ENCODE results near the gene STON2.

DNA sequence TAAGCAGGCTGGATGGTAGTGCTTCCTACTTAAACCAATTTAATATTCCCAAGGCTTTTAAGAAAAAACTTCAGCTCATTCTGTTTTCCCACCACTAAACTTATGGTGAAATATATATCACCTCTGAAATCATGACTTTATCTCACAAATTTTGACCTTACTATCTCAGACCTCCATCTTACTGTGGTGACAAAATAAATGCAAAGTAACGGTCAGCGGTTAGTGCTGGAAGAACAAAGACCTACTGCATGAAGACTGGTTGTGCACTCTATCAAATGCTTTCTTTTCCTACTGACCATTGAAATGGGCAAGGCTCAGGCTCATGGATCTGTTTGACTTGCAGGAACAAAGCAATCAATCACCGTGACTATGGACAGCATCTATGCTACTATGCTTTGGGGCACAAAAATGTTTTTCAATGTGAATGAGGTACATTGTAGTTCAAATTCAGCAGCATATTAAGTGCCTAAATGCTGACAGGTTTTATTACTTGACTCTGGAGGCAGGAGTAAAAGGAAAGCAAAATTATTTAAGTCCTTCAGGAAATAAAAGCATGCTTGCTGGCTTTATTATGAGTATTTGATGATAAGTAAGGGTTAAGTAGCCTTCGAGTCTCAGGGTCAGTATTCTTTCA is 136.2 kb downstream of the STON2 start:
- TF ChIP-seq, protein P1, sequence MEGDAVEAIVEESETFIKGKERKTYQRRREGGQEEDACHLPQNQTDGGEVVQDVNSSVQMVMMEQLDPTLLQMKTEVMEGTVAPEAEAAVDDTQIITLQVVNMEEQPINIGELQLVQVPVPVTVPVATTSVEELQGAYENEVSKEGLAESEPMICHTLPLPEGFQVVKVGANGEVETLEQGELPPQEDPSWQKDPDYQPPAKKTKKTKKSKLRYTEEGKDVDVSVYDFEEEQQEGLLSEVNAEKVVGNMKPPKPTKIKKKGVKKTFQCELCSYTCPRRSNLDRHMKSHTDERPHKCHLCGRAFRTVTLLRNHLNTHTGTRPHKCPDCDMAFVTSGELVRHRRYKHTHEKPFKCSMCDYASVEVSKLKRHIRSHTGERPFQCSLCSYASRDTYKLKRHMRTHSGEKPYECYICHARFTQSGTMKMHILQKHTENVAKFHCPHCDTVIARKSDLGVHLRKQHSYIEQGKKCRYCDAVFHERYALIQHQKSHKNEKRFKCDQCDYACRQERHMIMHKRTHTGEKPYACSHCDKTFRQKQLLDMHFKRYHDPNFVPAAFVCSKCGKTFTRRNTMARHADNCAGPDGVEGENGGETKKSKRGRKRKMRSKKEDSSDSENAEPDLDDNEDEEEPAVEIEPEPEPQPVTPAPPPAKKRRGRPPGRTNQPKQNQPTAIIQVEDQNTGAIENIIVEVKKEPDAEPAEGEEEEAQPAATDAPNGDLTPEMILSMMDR (conservative IDR thresholded peaks at IDR 0.05), result no peak
- TF ChIP-seq EZH2 (IDR thresholded peaks at IDR 0.05; ENCODE audit: low read depth), result no peak
